GM12878 (cell line): ENCODE data around the gene FAT1. TPM values are rescaled to one million over a fixed set of nuclear protein-coding genes. Genes with fewer than 3 reads are reported as not detected.

Experiments used
- ATAC-seq: fragments of 200-7000 bp; cut with Tn5 transposase; 3 replicates; pipeline ENCODE4 v1.9.1; 2020; ENCODE audit warnings: mild to moderate bottlenecking, moderate library complexity
- BruUV-seq: library from RNA; stranded (reverse); fragments of 400-500 nt; replicated peaks from 2 replicates; lab custom pipeline; 2021; lab: Mats Ljungman, UMichigan
- CTCF ChIA-PET: fragments of 300-600 bp; sonication (Branson Sonifier 250); formaldehyde crosslinking; extraction: SDS; loops from one replicate; lab custom pipeline; 2021; ENCODE audit warnings: inconsistent platforms; lab: Yijun Ruan, JAX
- POLR2A ChIA-PET: fragments of 350-600 bp; formaldehyde crosslinking; extraction: SDS; loops from one replicate; lab custom pipeline; 2021; ENCODE audit warnings: inconsistent platforms; lab: Charles Lee
- RAD21 ChIA-PET: fragments of 300-600 bp; sonication (Branson Sonifier 250); formaldehyde crosslinking; loops from one replicate; lab custom pipeline; 2023; ENCODE audit warnings: antibody characterized with exemption; ENCODE audit not compliant: unreplicated experiment; lab: Charles Lee
- SMC1A ChIA-PET: fragments of 300-600 bp; sonication (Branson Sonifier 250); formaldehyde crosslinking; loops from one replicate; lab custom pipeline; 2023; ENCODE audit not compliant: unreplicated experiment, uncharacterized antibody; lab: Charles Lee
- DNase-seq: peaks from one replicate; pipeline ENCODE4 v3.0.0-alpha.2; 2011; ENCODE audit warnings: low read depth, low spot score
- FAIRE-seq: peaks from 3 replicates; lab custom pipeline; 2011; peaks lifted over from hg19 to GRCh38; lab: Jason Lieb, UNC
- H2AFZ ChIP-seq: 2 replicates; pipeline ENCODE4 v1.6.0; 2011; ENCODE audit warnings: low read depth, low read length, control low read depth; ENCODE audit not compliant: control insufficient read depth
- H3K27ac ChIP-seq: 2 replicates; pipeline ENCODE4 v1.5.1; 2011; ENCODE audit warnings: control low read depth; ENCODE audit not compliant: control insufficient read depth, insufficient read depth
- H3K27me3 ChIP-seq, 2 experiments: replicated peaks in 1 of 2; 2 replicates each; pipeline versions ENCODE4 v1.6.0 to v1.6.1; 2011; ENCODE audit warnings: low read length in 1 of 2; ENCODE audit not compliant: control insufficient read depth in 2 of 2, insufficient read depth in 2 of 2
- H3K36me3 ChIP-seq, 2 experiments: 2 replicates each; pipeline ENCODE4 v1.5.1; 2011; ENCODE audit warnings: low read length in 1 of 2; ENCODE audit not compliant: control insufficient read depth in 2 of 2, insufficient read depth in 2 of 2
- H3K4me1 ChIP-seq: 2 replicates; pipeline ENCODE4 v1.6.1; 2011; ENCODE audit warnings: mild to moderate bottlenecking, low read length, moderate library complexity, mixed read lengths; ENCODE audit not compliant: control insufficient read depth, insufficient read depth
- H3K4me2 ChIP-seq: 2 replicates; pipeline ENCODE4 v1.6.0; 2011; ENCODE audit warnings: control low read depth; ENCODE audit not compliant: control insufficient read depth, insufficient read depth
- H3K4me3 ChIP-seq: fragments of 200-600 bp; sonication (generic); 2 replicates; pipeline ENCODE4 v1.5.1; 2016
- H3K79me2 ChIP-seq: 2 replicates; pipeline ENCODE4 v1.6.0; 2011; ENCODE audit warnings: low read length; ENCODE audit not compliant: control insufficient read depth, insufficient read depth
- H3K9ac ChIP-seq: 2 replicates; pipeline ENCODE4 v1.8.0; 2011; ENCODE audit warnings: low read length, control low read depth, mixed read lengths; ENCODE audit not compliant: control insufficient read depth, insufficient read depth
- H3K9me3 ChIP-seq: replicated peaks from 3 replicates; pipeline ENCODE4 v1.5.1; 2011; ENCODE audit warnings: mild to moderate bottlenecking, low read length; ENCODE audit not compliant: control insufficient read depth, insufficient read depth
- H4K20me1 ChIP-seq: 2 replicates; pipeline ENCODE4 v1.6.0; 2011; ENCODE audit not compliant: control insufficient read depth, insufficient read depth
- CREM ChIP-seq: IDR thresholded peaks from 2 replicates; pipeline ENCODE4 v1.6.1; 2014; ENCODE audit warnings: antibody characterized with exemption, low read depth
- DPF2 ChIP-seq: fragments of 450-650 bp; IDR thresholded peaks from 2 replicates; pipeline ENCODE4 v1.6.1; 2017; ENCODE audit warnings: mild to moderate bottlenecking
- NFYA ChIP-seq: IDR thresholded peaks from 2 replicates; pipeline ENCODE4 v1.6.1; 2011; ENCODE audit warnings: low read depth, mild to moderate bottlenecking, low read length, improper control_type of control experiment, borderline replicate concordance
- NFYB ChIP-seq: IDR thresholded peaks from 2 replicates; pipeline ENCODE4 v1.6.1; 2011; ENCODE audit warnings: low read depth, mild to moderate bottlenecking, low read length, improper control_type of control experiment, moderate library complexity; ENCODE audit not compliant: insufficient read depth
- RB1 ChIP-seq: fragments of 450-650 bp; formaldehyde crosslinking; IDR thresholded peaks from 2 replicates; pipeline ENCODE4 v1.6.1; 2017; ENCODE audit warnings: mild to moderate bottlenecking, borderline replicate concordance
- TCF3 ChIP-seq: IDR thresholded peaks from 2 replicates; pipeline ENCODE4 v1.6.1; 2012; ENCODE audit warnings: low read depth, mild to moderate bottlenecking, low read length, borderline replicate concordance; ENCODE audit not compliant: insufficient read depth
- WGBS: methylation state at CpG from one replicate; pipeline ENCODE4 v1.1.6; 2016; ENCODE audit warnings: low lambda C conversion rate; ENCODE audit not compliant: insufficient replicate concordance, insufficient coverage; ENCODE audit errors: missing lambda C conversion rate; 5-methylcytosine and 5-hydroxymethylcytosine counted together
- in situ Hi-C: fragments of 300-500 bp; cut with MboI; formaldehyde crosslinking; loops from 9 replicates; pipeline ENCODE4 v1.14.3; 2018; ENCODE audit warnings: mixed read lengths
- intact Hi-C: fragments of 100-400 bp; cut with micrococcal nuclease; formaldehyde crosslinking; loops from one replicate; pipeline ENCODE4 v1.14.2; 2022; ENCODE audit not compliant: unreplicated experiment
- polyA plus RNA-seq, 11 experiments: library from polyadenylated mRNA; depleted of rRNA in 4 of 11; unstranded in 6 of 11; stranded (reverse) in 5 of 11; fragments of >200 nt; fragmentation: Nextera tagmentation in 4 of 11; fragmentation: Illumina TruSeq in 1 of 11; extraction: Ambion mirVana in 4 of 11; extraction: Trizol in 1 of 11; gene quantifications; 1 replicate in 1 of 11; 2 replicates in 10 of 11; pipeline versions ENCODE4 v1.2.1 to v1.2.3, GENCODE V29; 2011 to 2016; ENCODE audit warnings: inconsistent platforms in 2 of 11, missing spikeins in 2 of 11, low read depth in 1 of 11
- total RNA-seq, 4 experiments: library from RNA; depleted of rRNA in 3 of 4; stranded (reverse); fragments of >200 nt in 3 of 4; fragmentation: Illumina TruSeq in 1 of 4; extraction: Trizol in 1 of 4; gene quantifications; 2 replicates each; pipeline versions ENCODE4 v1.2.1 to v1.2.3, GENCODE V29; 2013 to 2021
- TF ChIP-seq, protein P1 (sequence below): IDR thresholded peaks from 2 replicates; pipeline ENCODE4 v1.6.1; 2012; ENCODE audit warnings: low read length, inconsistent platforms
- TF ChIP-seq, protein P2 (sequence below): IDR thresholded peaks from 2 replicates; pipeline ENCODE4 v1.6.1; 2011; ENCODE audit warnings: borderline replicate concordance, low read depth, mild to moderate bottlenecking, moderate library complexity, low read length; ENCODE audit not compliant: insufficient read depth, poor library complexity, severe bottlenecking

The FAT1 gene
- total and polyA plus RNA-seq, 10 of the 15 experiments (the other 5 are each of a cell fraction or from before 2014, with no cell fraction given): 0.04 to 11.8 (median 0.11) TPM; not detected in 1

DNA sequence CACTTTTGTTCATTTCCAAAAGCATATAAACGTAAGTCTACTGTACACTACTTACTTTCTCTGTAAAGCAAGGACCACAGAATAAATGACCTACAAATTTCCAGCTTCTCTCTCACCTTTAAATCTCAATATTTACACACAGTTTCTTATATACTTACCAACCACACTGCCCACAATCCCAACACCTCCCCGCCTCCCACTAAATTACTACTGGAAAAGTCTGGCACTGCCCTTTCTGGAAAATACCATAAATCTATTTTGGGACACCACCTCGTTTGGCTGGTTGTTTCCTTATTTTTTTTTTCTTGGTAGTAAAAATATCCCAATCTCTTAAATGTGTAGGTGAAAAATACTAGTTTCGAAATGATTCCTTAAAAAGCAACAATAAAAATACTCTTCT is 19.6 kb downstream of the FAT1 start:
- H3K27me3 ChIP-seq: no peaks in the 10 kb centered on the region
- no peak overlapping the region for H3K27ac ChIP-seq
- ATAC-seq: no peak
- WGBS: 27% methylated on average over 4 of the region's 4 CpGs
- H3K4me2 ChIP-seq: no peak overlapping the region
- no peaks in the 10 kb centered on the region for H3K79me2 ChIP-seq
- SMC1A ChIA-PET: no interaction called here
- in situ Hi-C loops: no loop called here
- H3K4me1 ChIP-seq: no peaks in the 10 kb centered on the region
- TF ChIP-seq, protein P1, sequence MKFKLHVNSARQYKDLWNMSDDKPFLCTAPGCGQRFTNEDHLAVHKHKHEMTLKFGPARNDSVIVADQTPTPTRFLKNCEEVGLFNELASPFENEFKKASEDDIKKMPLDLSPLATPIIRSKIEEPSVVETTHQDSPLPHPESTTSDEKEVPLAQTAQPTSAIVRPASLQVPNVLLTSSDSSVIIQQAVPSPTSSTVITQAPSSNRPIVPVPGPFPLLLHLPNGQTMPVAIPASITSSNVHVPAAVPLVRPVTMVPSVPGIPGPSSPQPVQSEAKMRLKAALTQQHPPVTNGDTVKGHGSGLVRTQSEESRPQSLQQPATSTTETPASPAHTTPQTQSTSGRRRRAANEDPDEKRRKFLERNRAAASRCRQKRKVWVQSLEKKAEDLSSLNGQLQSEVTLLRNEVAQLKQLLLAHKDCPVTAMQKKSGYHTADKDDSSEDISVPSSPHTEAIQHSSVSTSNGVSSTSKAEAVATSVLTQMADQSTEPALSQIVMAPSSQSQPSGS: no peak
- TF ChIP-seq TCF3 (no peak), NFYA (no peak), NFYB (no peak), DPF2 (no peak), RB1 (no peak), CREM (no peak)
- TF ChIP-seq, protein P2, sequence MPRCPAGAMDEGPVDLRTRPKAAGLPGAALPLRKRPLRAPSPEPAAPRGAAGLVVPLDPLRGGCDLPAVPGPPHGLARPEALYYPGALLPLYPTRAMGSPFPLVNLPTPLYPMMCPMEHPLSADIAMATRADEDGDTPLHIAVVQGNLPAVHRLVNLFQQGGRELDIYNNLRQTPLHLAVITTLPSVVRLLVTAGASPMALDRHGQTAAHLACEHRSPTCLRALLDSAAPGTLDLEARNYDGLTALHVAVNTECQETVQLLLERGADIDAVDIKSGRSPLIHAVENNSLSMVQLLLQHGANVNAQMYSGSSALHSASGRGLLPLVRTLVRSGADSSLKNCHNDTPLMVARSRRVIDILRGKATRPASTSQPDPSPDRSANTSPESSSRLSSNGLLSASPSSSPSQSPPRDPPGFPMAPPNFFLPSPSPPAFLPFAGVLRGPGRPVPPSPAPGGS: no peak
- TF ChIP-seq, all 136 proteins: peak for 0
- RAD21 ChIA-PET: no interaction called here
- no peaks in the 10 kb centered on the region for H3K36me3 ChIP-seq
- H4K20me1 ChIP-seq: no peaks in the 10 kb centered on the region
- no peak overlapping the region for H3K4me3 ChIP-seq
- FAIRE-seq: no peak
- BruUV-seq: no TSS peak
- no peaks in the 10 kb centered on the region; the same call in 2 of the 3 replicates for H3K9me3 ChIP-seq
- H2AFZ ChIP-seq: no peak overlapping the region
- no peak for DNase-seq
- intact Hi-C loops: no loop called here
- no peak overlapping the region for H3K9ac ChIP-seq
- POLR2A ChIA-PET: no interaction called here
- CTCF ChIA-PET: no interaction called here
